ENCODE results near the gene ELMO1. TPM values are rescaled to one million over a fixed set of nuclear protein-coding genes. Genes with fewer than 3 reads are reported as not detected.

The ELMO1 gene
- polyA plus RNA-seq, 1 donor (not counting 4 experiments of a cell fraction or from before 2014, with no cell fraction given): not detected

- Histone ChIP-seq H4K20me1 (ENCODE audit: control insufficient read depth, extremely low read depth, insufficient read depth, low read length) (no peaks in the 10 kb centered on the region), H2AFZ (ENCODE audit: control insufficient read depth, low read length) (no peak overlapping the region), H3K27me3 (ENCODE audit: control insufficient read depth, extremely low read depth, insufficient read depth, low read length) (no peaks in the 10 kb centered on the region), H3K27ac (ENCODE audit: control insufficient read depth, insufficient read depth, low read length) (no peak overlapping the region), H3K9ac (ENCODE audit: control insufficient read depth, extremely low read depth, insufficient read depth, low read length) (no peak overlapping the region), H3K4me1 (ENCODE audit: control insufficient read depth, extremely low read depth, insufficient read depth, low read length) (no peaks in the 10 kb centered on the region), H3K4me2 (ENCODE audit: control insufficient read depth, extremely low read depth, insufficient read depth, low read depth, low read length) (no peak overlapping the region), H3K79me2 (ENCODE audit: control insufficient read depth, insufficient read depth, low read length) (no peaks in the 10 kb centered on the region), H3K9me1 (ENCODE audit: control insufficient read depth, extremely low read depth, insufficient read depth, low read length) (no peaks in the 10 kb centered on the region), H3K4me3 (ENCODE audit: control insufficient read depth in 2 of 3, extremely low read depth in 1 of 3, insufficient read depth in 2 of 3, low read depth in 1 of 3, low read length in 3 of 3) (no peak overlapping the region), H3K9me3 (ENCODE audit: control insufficient read depth, low read depth, low read length) (no peaks in the 10 kb centered on the region), H3K36me3 (ENCODE audit: control insufficient read depth in 2 of 2, extremely low read depth in 1 of 2, insufficient read depth in 2 of 2, low read length in 2 of 2) (no peaks in the 10 kb centered on the region)
- no peak for DNase-seq (ENCODE audit: low read depth, low spot score)
- no peak for FAIRE-seq
- dilution Hi-C loops (cut with MboI; ENCODE audit: extremely low pct_ligation_motif_present, low sequenced_read_pairs): no loop called here
- TF ChIP-seq EZH2 (IDR thresholded peaks at IDR 0.05; ENCODE audit: low read length): no peak
These were observed 40.1 kb downstream of the ELMO1 start for GRCh38 chr7:37408291-37409228.

GRCh38 chr7:37405603-37406122 is 43.0 kb downstream of the ELMO1 start:
- H3K36me3 ChIP-seq (ENCODE audit: control insufficient read depth in 2 of 2, extremely low read depth in 1 of 2, insufficient read depth in 2 of 2, low read length in 2 of 2): no peaks in the 10 kb centered on the region
- no peaks in the 10 kb centered on the region for H3K79me2 ChIP-seq (ENCODE audit: control insufficient read depth, insufficient read depth, low read length)
- no peak overlapping the region for H3K27ac ChIP-seq (ENCODE audit: control insufficient read depth, insufficient read depth, low read length)
- no peak overlapping the region for H3K4me2 ChIP-seq (ENCODE audit: control insufficient read depth, extremely low read depth, insufficient read depth, low read depth, low read length)
- no peaks in the 10 kb centered on the region for H3K9me1 ChIP-seq (ENCODE audit: control insufficient read depth, extremely low read depth, insufficient read depth, low read length)
- no peaks in the 10 kb centered on the region for H3K4me1 ChIP-seq (ENCODE audit: control insufficient read depth, extremely low read depth, insufficient read depth, low read length)
- dilution Hi-C loops (cut with MboI; ENCODE audit: extremely low pct_ligation_motif_present, low sequenced_read_pairs): no loop called here
- H3K9ac ChIP-seq (ENCODE audit: control insufficient read depth, extremely low read depth, insufficient read depth, low read length): no peak overlapping the region
- H2AFZ ChIP-seq (ENCODE audit: control insufficient read depth, low read length): no peak overlapping the region
- DNase-seq (ENCODE audit: low read depth, low spot score): no peak
- TF ChIP-seq CTCF (optimal IDR thresholded peaks at IDR 0.05 in 1 of 3, IDR thresholded peaks at IDR 0.05 in 1 of 3, conservative IDR thresholded peaks at IDR 0.05 in 1 of 3; ENCODE audit: extremely low read depth in 1 of 3, insufficient read depth in 2 of 3, low read length in 3 of 3): no peak
- no peak for TF ChIP-seq EZH2 (IDR thresholded peaks at IDR 0.05; ENCODE audit: low read length)
- FAIRE-seq: no peak
- no peak overlapping the region for H3K4me3 ChIP-seq (ENCODE audit: control insufficient read depth in 2 of 3, extremely low read depth in 1 of 3, insufficient read depth in 2 of 3, low read depth in 1 of 3, low read length in 3 of 3)
- no peaks in the 10 kb centered on the region for H4K20me1 ChIP-seq (ENCODE audit: control insufficient read depth, extremely low read depth, insufficient read depth, low read length)
- H3K27me3 ChIP-seq (ENCODE audit: control insufficient read depth, extremely low read depth, insufficient read depth, low read length): no peaks in the 10 kb centered on the region
- no peaks in the 10 kb centered on the region for H3K9me3 ChIP-seq (ENCODE audit: control insufficient read depth, low read depth, low read length)

Measured in keratinocyte (primary cell).